Renal pelvis (tissue), 4 donors: ENCODE results near the gene FRAS1. TPM values are rescaled to one million over a fixed set of nuclear protein-coding genes. Genes with fewer than 3 reads are reported as not detected.
A peak's percentile ranks its signal among the peaks of the same experiment; 100 is the strongest.
"Not testable (repeated sequence)": the region's sequence is repeated elsewhere in the genome, so short reads cannot be mapped to it uniquely, and the experiment has no call there.

ENCODE experiments used
- DNase-seq: peaks from one replicate; pipeline ENCODE4 v3.0.0-alpha.2; 2013
- polyA plus RNA-seq, 3 donors: library from polyadenylated mRNA; unstranded; fragments of 120-200 nt; gene quantifications; one replicate each; pipeline ENCODE4 v1.2.1, GENCODE V29; 2013; ENCODE audit not compliant: insufficient read length in 3 of 3

FRAS1 gene
- polyA plus RNA-seq, 3 donors, result 84.7 to 103 (median 102) TPM

- peak; percentile 71 for DNase-seq
Measured at GRCh38 chr4:78426972-78427371, 369.8 kb downstream of the FRAS1 start.

GRCh38 chr4:78428996-78429395 is 371.9 kb downstream of the FRAS1 start:
- no peak for DNase-seq

GRCh38 chr4:78432896-78433295 is 375.8 kb downstream of the FRAS1 start:
- DNase-seq, result no peak

DNA sequence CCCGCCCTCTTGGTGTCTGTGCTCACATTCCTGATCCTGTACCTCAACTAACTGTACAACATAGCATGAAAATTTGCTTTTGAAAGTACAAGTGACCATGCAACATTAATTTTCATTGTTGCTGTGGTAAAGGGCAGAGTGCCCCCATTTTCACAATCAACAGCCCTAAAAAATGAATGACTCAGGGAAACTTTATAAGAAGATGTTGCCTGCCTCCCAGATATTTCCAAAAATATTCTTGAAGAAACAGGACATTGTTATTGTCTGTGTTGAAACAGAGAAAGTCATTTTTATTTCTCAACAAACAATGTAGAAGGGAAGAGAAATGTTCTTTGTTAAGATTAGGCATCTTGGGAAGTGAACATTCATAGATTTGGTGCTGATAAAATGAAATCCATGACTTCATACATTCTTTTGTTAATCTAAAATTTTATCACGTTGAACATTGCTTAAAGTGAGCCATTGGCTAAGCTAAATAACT is 380.5 kb downstream of the FRAS1 start:
- DNase-seq, result no peak

GRCh38 chr4:78439328-78439727 is 382.2 kb downstream of the FRAS1 start:
- DNase-seq, result no peak

DNA sequence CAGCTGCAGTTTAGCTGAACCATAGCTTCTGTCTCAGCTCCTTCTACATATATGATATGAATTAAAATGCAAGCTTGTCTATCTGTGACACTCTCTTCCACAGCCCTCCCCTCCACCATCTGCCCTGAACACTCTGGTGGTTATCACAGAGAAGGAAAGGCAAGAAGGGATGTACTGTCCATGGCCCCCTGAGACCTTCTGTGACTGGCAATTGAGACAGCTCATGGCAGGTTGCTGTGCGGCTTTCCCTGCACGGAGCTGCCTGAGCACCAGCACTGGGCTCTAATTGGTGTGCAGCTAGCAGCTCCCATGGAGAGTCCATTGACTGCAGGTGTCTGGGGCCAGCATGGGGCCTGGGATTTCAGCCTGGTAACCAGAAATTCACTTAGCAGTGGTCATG is 384.6 kb downstream of the FRAS1 start:
- no peak for DNase-seq

DNA sequence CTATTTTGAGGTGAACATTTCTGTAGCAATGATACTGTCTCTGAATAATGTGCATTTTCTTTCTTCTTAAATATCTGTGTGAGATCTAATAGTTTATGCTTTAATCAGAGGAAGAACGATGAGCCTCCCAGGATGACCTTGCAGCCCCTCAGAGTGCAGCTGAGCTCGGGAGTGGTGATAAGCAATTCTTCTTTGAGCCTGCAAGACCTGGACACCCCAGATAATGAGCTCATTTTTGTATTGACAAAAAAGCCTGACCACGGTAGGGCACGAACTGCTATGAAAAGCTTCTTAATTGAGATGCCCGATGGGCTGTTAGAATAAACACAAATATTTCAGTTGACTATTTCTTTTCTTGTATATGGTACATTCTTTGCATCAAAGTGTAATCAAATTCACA is 389.5 kb downstream of the FRAS1 start:
- DNase-seq, result no peak

DNA sequence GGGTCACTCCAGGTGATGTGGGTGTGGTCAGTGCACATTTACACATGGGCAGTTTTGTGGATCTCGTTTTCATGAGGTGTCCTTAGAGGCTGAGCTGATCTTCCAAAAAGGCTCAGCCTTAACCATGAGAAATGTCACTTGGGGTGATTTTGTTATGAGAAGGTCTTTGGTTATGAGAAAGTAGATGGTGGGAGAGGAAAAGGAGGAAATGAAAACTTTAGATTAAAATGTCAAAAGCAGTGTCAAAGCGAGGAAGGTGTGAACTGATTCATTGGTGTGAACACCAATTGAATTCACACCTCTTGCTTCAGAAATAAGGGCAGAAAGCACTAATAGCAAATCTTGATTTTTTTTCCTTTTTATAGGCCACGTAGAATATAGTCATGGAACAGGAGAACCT is 394.3 kb downstream of the FRAS1 start:
- DNase-seq, result no peak

GRCh38 chr4:78454016-78454415 is 396.9 kb downstream of the FRAS1 start:
- no peak for DNase-seq

DNA sequence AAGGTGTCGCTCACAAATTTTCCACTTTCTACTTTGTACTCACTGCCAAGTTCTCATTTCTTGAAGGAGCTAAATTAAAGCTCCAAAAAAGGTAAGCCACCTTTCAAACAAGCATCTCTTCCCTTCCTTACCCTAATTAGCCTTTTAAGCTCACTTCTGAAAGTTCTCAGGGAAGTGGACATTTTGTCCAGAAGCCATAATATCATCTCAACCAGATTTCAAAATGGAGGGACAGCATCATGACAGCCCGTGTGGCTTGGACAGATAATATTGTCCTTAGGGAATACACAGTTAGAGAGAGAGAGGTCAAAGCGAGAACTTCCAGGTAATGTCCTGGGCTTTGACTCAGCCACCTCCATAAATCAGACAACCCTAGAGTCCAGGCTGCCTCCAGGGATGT is 400.6 kb downstream of the FRAS1 start:
- no peak for DNase-seq

GRCh38 chr4:78459327-78459726 is 402.2 kb downstream of the FRAS1 start:
- DNase-seq, result no peak

- DNase-seq, result no peak
Measured at GRCh38 chr4:78460368-78460767, 403.2 kb downstream of the FRAS1 start.

DNA sequence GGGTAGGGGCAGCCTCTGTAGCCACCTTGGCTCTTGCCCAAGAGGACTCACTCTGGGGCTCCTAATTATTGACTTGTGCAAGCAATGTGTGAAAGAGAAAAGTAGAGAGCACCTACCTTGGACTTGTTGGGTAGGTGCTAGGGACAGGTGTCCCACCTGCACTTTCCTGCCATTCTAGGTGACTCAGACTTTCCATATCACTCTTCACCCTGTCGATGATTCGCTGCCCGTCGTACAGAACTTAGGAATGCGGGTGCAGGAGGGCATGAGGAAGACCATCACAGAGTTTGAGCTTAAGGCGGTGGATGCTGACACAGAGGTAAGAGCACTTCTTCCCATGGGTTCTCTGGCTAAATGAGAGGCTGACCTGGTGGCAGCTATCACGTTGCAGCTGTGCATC is 407.1 kb downstream of the FRAS1 start:
- no peak for DNase-seq

- not testable (repeated sequence) for DNase-seq
Measured at GRCh38 chr4:78467223-78467622, 410.1 kb downstream of the FRAS1 start.

DNA sequence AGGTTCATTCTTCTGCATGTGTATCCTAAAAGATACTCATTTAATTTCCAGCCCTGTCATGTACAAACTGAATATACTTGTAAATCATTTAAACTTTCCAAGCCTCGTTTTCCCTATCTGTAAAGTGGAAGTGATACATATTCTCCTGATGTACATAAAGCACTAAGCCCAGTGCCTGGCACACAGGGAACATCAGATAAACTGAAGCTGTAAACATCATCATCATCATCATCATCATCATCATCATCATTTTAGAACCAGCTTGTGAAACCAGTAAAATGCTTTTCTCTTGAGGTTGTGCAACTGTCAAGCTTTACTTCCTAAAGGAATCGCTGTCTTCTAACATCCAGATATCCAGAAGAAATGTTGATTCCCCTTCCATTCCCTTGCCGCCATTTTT is 411.1 kb downstream of the FRAS1 start:
- no peak for DNase-seq

DNA sequence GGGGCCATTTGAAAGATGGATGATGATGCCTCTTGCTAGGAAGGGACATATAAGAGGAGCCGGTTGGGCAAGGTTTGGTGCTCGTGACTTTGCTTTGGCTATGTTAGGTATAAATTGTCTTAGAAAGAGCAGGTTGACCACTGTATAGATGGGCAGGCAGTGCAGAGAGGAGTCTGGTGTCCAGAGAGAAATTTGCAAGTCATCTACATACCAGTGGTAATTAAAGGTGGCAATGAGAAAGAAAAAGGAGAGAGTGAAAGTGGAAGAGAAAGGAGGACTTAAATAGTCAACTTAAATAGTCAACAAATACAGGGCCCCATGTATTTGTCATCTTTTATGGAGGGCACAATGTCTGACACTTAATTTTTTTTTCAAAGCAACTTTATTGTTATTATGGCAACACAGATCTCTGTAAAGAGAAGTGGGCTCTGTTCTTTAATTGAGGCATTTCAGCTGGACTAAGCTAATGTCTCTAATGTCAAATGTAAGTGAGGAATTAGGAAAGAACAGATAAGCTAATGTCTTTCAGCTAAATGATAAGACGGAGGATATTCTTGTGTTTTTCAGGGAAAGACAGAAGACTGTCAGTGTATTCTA is 419.1 kb downstream of the FRAS1 start:
- DNase-seq, result no peak

DNA sequence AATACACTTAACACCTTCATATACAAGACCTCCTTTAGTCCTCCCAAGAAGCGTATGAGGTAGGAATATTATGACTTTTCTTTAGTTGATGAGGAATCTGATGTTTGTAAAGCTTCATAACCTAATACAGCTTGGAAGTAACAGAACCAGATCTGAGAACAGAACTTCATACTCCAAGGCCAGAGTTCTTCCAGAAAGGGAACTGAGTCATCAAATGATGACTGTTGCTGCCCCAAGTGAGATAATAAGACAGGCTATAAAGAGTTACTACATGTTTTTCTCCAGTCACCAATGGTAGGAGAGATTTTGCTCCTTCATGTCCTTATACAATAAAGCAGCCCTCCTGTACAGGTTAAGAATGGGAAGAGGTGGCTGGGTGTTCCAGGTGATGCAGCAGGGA is 420.2 kb downstream of the FRAS1 start:
- DNase-seq, result no peak

DNA sequence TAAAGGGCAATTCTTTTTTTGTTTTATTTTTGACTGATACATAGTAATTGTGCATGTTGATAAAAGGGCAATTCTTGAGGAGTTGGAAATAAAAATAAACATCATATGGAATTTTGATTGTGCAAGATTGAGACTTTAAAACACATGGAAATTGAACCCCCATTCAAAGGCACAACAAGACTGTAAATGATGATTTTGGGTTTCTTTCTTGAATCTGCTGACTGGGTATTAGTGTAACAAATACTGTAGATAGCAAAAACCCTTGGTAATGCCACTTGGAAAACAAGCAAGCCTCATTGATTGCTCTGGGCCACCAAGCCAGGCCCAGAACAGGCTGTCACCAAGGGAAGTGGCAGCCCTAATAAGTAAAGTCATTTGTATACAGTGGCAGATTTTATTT is 421.4 kb downstream of the FRAS1 start:
- DNase-seq, result no peak

DNA sequence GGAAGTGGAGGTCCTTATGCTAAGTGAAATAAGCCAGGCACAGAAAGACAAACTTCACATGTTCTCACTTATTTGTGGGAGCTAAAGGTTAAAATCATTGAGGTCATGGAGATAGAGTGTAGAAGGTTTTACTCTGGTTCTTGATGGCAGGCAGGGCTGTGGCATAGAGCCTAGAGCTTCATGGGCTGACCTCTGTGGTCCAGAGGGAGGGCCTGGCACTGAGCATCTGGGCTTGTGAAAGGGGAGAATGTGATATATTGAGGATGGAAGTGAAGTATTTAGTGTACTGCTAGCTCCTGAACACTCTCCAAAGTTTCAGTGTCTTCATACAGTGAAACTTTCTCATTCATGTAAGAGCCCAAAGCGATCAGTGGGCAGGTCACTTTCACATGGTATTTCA is 423.2 kb downstream of the FRAS1 start:
- no peak for DNase-seq

GRCh38 chr4:78481180-78481579 is 424.1 kb downstream of the FRAS1 start:
- DNase-seq, result no peak

- DNase-seq, result no peak
Measured at GRCh38 chr4:78482281-78482680, 425.2 kb downstream of the FRAS1 start.

GRCh38 chr4:78483811-78484210 is 426.7 kb downstream of the FRAS1 start:
- DNase-seq, result no peak

- no peak for DNase-seq
Measured at GRCh38 chr4:78484574-78484973, 427.5 kb downstream of the FRAS1 start.

- no peak for DNase-seq
Measured at GRCh38 chr4:78493731-78494130, 436.6 kb downstream of the FRAS1 start.
